Left ventricle myocardium superior (tissue), 1 donor: ENCODE measurements around the gene TMEM132C. TPM values are rescaled to one million over a fixed set of nuclear protein-coding genes. Genes with fewer than 3 reads are reported as not detected.

Source experiments
- microRNA-seq: library from miRNA; unstranded; fragments of <30 nt; microRNA quantifications from one replicate; pipeline ENCODE4 v1.2.0, GENCODE V29; 2020; ENCODE audit warnings: borderline number of aligned reads
- total RNA-seq: library from RNA; stranded (reverse); fragmentation: NEBNext Ultra II Directional; extraction: Animal tissue kit (Norgen Biotek cat#: 25700); gene quantifications from one replicate; pipeline ENCODE4 v1.2.1, GENCODE V29; 2021
- donor health status: DM: no; HTN: yes; CAD: no; lungs with severe emphysema.

Gene TMEM132C
- total RNA-seq, 1 donor from 2014 or later: 1.0 TPM

Small RNA genes within 50 kb of the gene (microRNA-seq; reads per million reads assigned to microRNA genes)
- gene MIR3612: not detected
- gene MIR4419B: not detected
